Measurements from ENCODE around the gene ZC3H4. TPM values are rescaled to one million over a fixed set of nuclear protein-coding genes. Genes with fewer than 3 reads are reported as not detected.
A peak's percentile ranks its signal among the peaks of the same experiment; 100 is the strongest.

ZC3H4 gene
- total and polyA plus RNA-seq, 8 donors: 4.7 to 78.5 (median 20.2) TPM

DNA sequence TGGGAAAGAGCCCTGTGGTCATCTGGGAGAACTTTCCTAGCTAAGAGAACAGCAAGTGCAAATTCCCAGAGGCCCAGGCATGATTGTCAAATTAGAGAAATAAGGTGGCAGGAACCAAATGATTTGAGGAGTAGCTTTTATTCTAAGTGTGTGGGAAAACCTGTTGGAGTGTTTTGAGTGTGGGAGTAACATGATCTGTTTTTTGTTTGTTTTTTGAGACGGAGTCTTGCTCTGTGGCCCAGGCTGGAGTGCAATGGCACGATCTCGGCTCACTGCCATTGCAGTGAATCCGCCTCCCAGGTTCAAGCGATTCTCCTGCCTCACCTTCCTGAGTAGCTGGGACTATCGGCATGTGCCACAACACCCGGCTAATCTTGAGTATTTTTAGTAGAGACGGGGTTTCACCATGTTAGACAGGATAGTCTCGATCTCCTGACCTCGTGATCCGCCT is 19.5 kb upstream of the ZC3H4 start:
- peaks cover 16 to 60% (median 45%) of the 10 kb centered on the region in 4 donors for H3K4me1 ChIP-seq
- no peak for TF ChIP-seq EP300 (IDR thresholded peaks at IDR 0.05)
- TF ChIP-seq POLR2A (IDR thresholded peaks at IDR 0.05): no peak
- TF ChIP-seq, protein P1, sequence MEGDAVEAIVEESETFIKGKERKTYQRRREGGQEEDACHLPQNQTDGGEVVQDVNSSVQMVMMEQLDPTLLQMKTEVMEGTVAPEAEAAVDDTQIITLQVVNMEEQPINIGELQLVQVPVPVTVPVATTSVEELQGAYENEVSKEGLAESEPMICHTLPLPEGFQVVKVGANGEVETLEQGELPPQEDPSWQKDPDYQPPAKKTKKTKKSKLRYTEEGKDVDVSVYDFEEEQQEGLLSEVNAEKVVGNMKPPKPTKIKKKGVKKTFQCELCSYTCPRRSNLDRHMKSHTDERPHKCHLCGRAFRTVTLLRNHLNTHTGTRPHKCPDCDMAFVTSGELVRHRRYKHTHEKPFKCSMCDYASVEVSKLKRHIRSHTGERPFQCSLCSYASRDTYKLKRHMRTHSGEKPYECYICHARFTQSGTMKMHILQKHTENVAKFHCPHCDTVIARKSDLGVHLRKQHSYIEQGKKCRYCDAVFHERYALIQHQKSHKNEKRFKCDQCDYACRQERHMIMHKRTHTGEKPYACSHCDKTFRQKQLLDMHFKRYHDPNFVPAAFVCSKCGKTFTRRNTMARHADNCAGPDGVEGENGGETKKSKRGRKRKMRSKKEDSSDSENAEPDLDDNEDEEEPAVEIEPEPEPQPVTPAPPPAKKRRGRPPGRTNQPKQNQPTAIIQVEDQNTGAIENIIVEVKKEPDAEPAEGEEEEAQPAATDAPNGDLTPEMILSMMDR (IDR thresholded peaks at IDR 0.05): no peak
- TF ChIP-seq POLR2AphosphoS5 (IDR thresholded peaks at IDR 0.05): no peak
- 64 to 83% (median 72%) methylated on average over 11 of the region's 11 CpGs for WGBS, 5 donors
- H3K4me3 ChIP-seq: no peak overlapping the region
- H3K27ac ChIP-seq: no peak overlapping the region
- peaks cover 0 to 7% (median 2%) of the 10 kb centered on the region in 4 donors for H3K36me3 ChIP-seq
- H3K27me3 ChIP-seq: no peaks in the 10 kb centered on the region
- no peaks in the 10 kb centered on the region for H3K9me3 ChIP-seq
- no peak for DNase-seq
- intact Hi-C loops (cut with DNase I; ENCODE audit: low total_unique reads): no loop called here

DNA sequence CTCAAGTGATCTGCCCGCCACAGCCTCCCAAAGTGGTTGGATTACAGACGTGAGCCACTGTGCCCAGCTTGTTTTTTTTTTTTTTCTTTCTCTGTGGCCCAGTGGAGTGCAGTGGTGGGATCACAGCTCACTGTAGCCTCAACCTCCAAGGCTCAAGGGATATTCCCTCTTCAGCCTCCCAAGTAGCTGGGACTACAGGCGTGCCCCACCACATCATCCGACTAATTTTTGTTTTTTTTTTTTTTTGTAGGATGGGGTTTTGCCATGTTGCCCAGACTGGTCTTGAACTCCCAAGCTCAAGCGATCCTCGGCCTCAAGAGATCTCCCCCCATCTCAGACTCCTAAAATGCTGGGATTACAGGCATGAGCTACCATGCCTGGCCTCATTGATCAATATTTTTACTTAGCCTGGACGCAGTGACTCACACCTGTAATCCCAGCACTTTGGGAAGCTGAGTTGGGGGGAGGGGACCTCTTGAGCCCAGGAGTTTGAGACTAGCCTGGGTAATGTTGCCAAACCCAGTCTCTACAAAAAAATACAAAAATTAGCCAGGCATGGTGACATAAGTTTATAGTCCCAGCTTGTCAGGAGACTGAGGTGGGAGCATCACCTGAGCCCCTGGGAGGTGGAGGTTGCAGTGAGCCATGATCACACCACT is 18.7 kb upstream of the ZC3H4 start:
- intact Hi-C loops (cut with DNase I; ENCODE audit: low total_unique reads): no loop called here
- Histone ChIP-seq H3K4me1 (peaks cover 16 to 59% (median 43%) of the 10 kb centered on the region in 4 donors), H3K4me3 (peak overlapping the region; percentile 68 to 88 (median 78)), H3K27me3 (no peaks in the 10 kb centered on the region), H3K9me3 (no peaks in the 10 kb centered on the region), H3K36me3 (no peaks in the 10 kb centered on the region), H3K27ac (peak overlapping the region in 1 of 5 donors; percentile 96)
- WGBS, 5 donors: 83 to 86% (median 85%) methylated on average over 7 of the region's 7 CpGs
- TF ChIP-seq POLR2AphosphoS5 (IDR thresholded peaks at IDR 0.05) (no peak), EP300 (IDR thresholded peaks at IDR 0.05) (no peak), POLR2A (IDR thresholded peaks at IDR 0.05) (no peak)
- TF ChIP-seq, protein P1 (IDR thresholded peaks at IDR 0.05): no peak
- no peak for DNase-seq

- DNase-seq: peak; percentile 93 to 99
- Histone ChIP-seq H3K4me3 (peak within 1 kb of the TSS; percentile 68 to 88 (median 78)), H3K27ac (peak within 1 kb of the TSS; percentile 88 to 96 (median 95)), H3K4me1 (peaks cover 16 to 52% (median 39%) of the 10 kb centered on the region in 4 donors), H3K9me3 (no peaks in the 10 kb centered on the region), H3K36me3 (no peaks in the 10 kb centered on the region), H3K27me3 (no peaks in the 10 kb centered on the region)
- TF ChIP-seq POLR2AphosphoS5 (IDR thresholded peaks at IDR 0.05): peak; percentile 89 to 94 (median 92)
- peak in 2 of 4 donors; percentile 29 to 68 for TF ChIP-seq POLR2A (IDR thresholded peaks at IDR 0.05)
- TF ChIP-seq, protein P1 (IDR thresholded peaks at IDR 0.05): peak in 4 of 7 experiments; percentile 16 to 88 (median 56)
- no peak for TF ChIP-seq EP300 (IDR thresholded peaks at IDR 0.05)
- WGBS, 5 donors: 0 to 1% (median 0%) methylated on average over 41 to 51 of the region's 51 CpGs
- intact Hi-C loops (cut with DNase I; ENCODE audit: low total_unique reads): no loop called here
Observed at GRCh38 chr19:47130589-47131227, 17.1 kb upstream of the ZC3H4 start, which contains the start of gene SAE1. TSS of gene SAE1 (plus strand) at chr19:47130835. CDS start at chr19:47130931, 96 bp downstream.

DNA sequence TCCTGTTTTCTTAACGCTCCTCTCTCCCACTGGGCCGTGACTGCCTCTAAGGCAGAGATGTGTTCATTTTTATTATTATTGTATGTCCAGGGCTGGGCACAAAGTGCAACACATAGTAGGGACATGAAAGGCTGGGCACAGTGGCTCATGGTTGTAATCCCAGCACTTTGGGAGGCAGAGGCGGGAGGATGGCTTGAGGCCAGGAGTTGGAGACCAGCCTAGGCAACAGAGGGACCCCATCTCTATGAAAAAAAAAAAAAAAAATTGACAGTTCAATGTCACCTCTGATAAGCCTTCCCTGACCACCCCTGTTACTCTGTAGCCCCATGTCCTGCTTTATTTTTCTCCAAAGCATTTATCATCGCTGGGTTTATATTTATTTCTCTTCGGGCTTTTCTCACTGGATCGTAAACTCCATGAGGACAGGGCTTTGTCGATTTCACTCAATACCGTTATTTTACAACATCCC is 16.6 kb upstream of the ZC3H4 start:
- no peaks in the 10 kb centered on the region for H3K27me3 ChIP-seq
- intact Hi-C loops (cut with DNase I; ENCODE audit: low total_unique reads): no loop called here
- peak overlapping the region in 4 of 5 donors; percentile 92 to 96 (median 96) for H3K27ac ChIP-seq
- no peak for DNase-seq
- H3K9me3 ChIP-seq: no peaks in the 10 kb centered on the region
- TF ChIP-seq EP300 (IDR thresholded peaks at IDR 0.05): no peak
- TF ChIP-seq POLR2A (IDR thresholded peaks at IDR 0.05): no peak
- TF ChIP-seq POLR2AphosphoS5 (IDR thresholded peaks at IDR 0.05): no peak
- TF ChIP-seq, protein P1 (IDR thresholded peaks at IDR 0.05): no peak
- H3K4me1 ChIP-seq: peaks cover 18 to 51% (median 38%) of the 10 kb centered on the region in 4 donors
- peak overlapping the region; percentile 68 to 88 (median 78) for H3K4me3 ChIP-seq
- H3K36me3 ChIP-seq: no peaks in the 10 kb centered on the region
- 63 to 69% (median 64%) methylated on average over 8 of the region's 8 CpGs for WGBS, 5 donors

Measured in stomach (tissue), 9 donors.